ENCODE measurements around the gene ARHGEF4. TPM values are rescaled to one million over a fixed set of nuclear protein-coding genes. Genes with fewer than 3 reads are reported as not detected.

The ARHGEF4 gene
- polyA plus RNA-seq, 3 donors, result 0.05 TPM; not detected in 2

- Mint-ChIP-seq H3K36me3 (no peaks in the 10 kb centered on the region), H3K27ac (no peak overlapping the region), H3K27me3 (ENCODE audit: low read depth in 3 of 3) (peaks cover 19 to 35% (median 27%) of the 10 kb centered on the region in 3 donors), H3K4me3 (no peak overlapping the region), H3K4me1 (peaks cover 2% of the 10 kb centered on the region), H3K9me3 (peaks cover 0 to 3% (median 0%) of the 10 kb centered on the region in 7 donors)
- no peaks in the 10 kb centered on the region for H3K9me3 ChIP-seq (replicated peaks in 1 of 2; ENCODE audit: control insufficient read depth in 1 of 2, insufficient read depth in 1 of 2, low read length in 2 of 2)
- no peak for TF ChIP-seq CTCF (IDR thresholded peaks at IDR 0.05)
- no peak overlapping the region for H2AFZ ChIP-seq (ENCODE audit: insufficient read depth, low read depth, low read length, poor library complexity, severe bottlenecking)
- H3K27ac ChIP-seq (ENCODE audit: low read depth in 1 of 2, low read length in 2 of 2), result no peak overlapping the region
- intact Hi-C loops (cut with micrococcal nuclease), result no loop called here
- no peak overlapping the region for H3K9ac ChIP-seq (ENCODE audit: insufficient read depth, low read length, poor library complexity, severe bottlenecking)
- H3K79me2 ChIP-seq (ENCODE audit: insufficient read depth, low read length), result no peaks in the 10 kb centered on the region
- no peak for DNase-seq
- no peaks in the 10 kb centered on the region for H3K4me1 ChIP-seq (ENCODE audit: control insufficient read depth in 1 of 2, insufficient read depth in 2 of 2, low read length in 2 of 2)
- H3K27me3 ChIP-seq (ENCODE audit: control insufficient read depth in 2 of 2, insufficient read depth in 2 of 2, low read length in 2 of 2), result peaks cover 4 to 8% of the 10 kb centered on the region in 2 donors
- no peaks in the 10 kb centered on the region for H4K20me1 ChIP-seq (ENCODE audit: insufficient read depth, low read length)
- no peaks in the 10 kb centered on the region for H3K36me3 ChIP-seq (replicated peaks in 1 of 2; ENCODE audit: control insufficient read depth in 1 of 2, insufficient read depth in 2 of 2, low read length in 2 of 2)
- no peak overlapping the region for H3K4me2 ChIP-seq (replicated peaks; ENCODE audit: extremely low read depth, low read length, poor library complexity, severe bottlenecking)
- H3K4me3 ChIP-seq (replicated peaks in 1 of 3; ENCODE audit: low read depth in 2 of 3, low read length in 3 of 3), result no peak overlapping the region
These were observed 177.4 kb downstream of the ARHGEF4 start for GRCh38 chr2:131014141-131014540.

- no peaks in the 10 kb centered on the region for H3K36me3 ChIP-seq (replicated peaks in 1 of 2; ENCODE audit: control insufficient read depth in 1 of 2, insufficient read depth in 2 of 2, low read length in 2 of 2)
- no peak for TF ChIP-seq CTCF (IDR thresholded peaks at IDR 0.05)
- H3K9ac ChIP-seq (ENCODE audit: insufficient read depth, low read length, poor library complexity, severe bottlenecking), result no peak overlapping the region
- H3K36me3 Mint-ChIP-seq, result no peaks in the 10 kb centered on the region
- intact Hi-C loops (cut with micrococcal nuclease), result no loop called here
- H3K9me3 ChIP-seq (replicated peaks in 1 of 2; ENCODE audit: control insufficient read depth in 1 of 2, insufficient read depth in 1 of 2, low read length in 2 of 2), result no peaks in the 10 kb centered on the region
- H4K20me1 ChIP-seq (ENCODE audit: insufficient read depth, low read length), result no peaks in the 10 kb centered on the region
- 91% methylated on average over 11 of the region's 11 CpGs for WGBS (ENCODE audit: insufficient coverage)
- H3K4me1 Mint-ChIP-seq, result peaks cover 2% of the 10 kb centered on the region
- H3K4me3 Mint-ChIP-seq, result no peak overlapping the region
- H3K4me2 ChIP-seq (replicated peaks; ENCODE audit: extremely low read depth, low read length, poor library complexity, severe bottlenecking), result no peak overlapping the region
- H2AFZ ChIP-seq (ENCODE audit: insufficient read depth, low read depth, low read length, poor library complexity, severe bottlenecking), result no peak overlapping the region
- H3K27me3 ChIP-seq (ENCODE audit: control insufficient read depth in 2 of 2, insufficient read depth in 2 of 2, low read length in 2 of 2), result peaks cover 4 to 5% of the 10 kb centered on the region in 2 donors
- no peak overlapping the region for H3K4me3 ChIP-seq (replicated peaks in 1 of 3; ENCODE audit: low read depth in 2 of 3, low read length in 3 of 3)
- peak overlapping the region in 1 of 7 donors; percentile 33 for H3K27ac Mint-ChIP-seq
- no peak for DNase-seq
- no peak overlapping the region for H3K27ac ChIP-seq (ENCODE audit: low read depth in 1 of 2, low read length in 2 of 2)
- H3K79me2 ChIP-seq (ENCODE audit: insufficient read depth, low read length), result no peaks in the 10 kb centered on the region
- H3K27me3 Mint-ChIP-seq (ENCODE audit: low read depth in 3 of 3), result peaks cover 12 to 32% (median 22%) of the 10 kb centered on the region in 3 donors
- peaks cover 0 to 1% (median 0%) of the 10 kb centered on the region in 7 donors for H3K9me3 Mint-ChIP-seq
- H3K4me1 ChIP-seq (ENCODE audit: control insufficient read depth in 1 of 2, insufficient read depth in 2 of 2, low read length in 2 of 2), result no peaks in the 10 kb centered on the region
These were observed 179.1 kb downstream of the ARHGEF4 start for GRCh38 chr2:131015764-131016163.

Measured in CD14-positive monocyte (primary cell).